Stimulated activated naive B cell treated with anti-CD40 and anti-IgM and Interleukin-4, amounts not matched to agents 10 μg/mL and 1 μg/mL and 100 μg/mL, for 72 hours (primary cell): ENCODE measurements around the gene RHBDD1.

ENCODE experiments used
- ATAC-seq, 2 donors: fragments of 150-1000 bp; cut with Tn5 transposase; replicated peaks; 2 replicates each; pipeline ENCODE4 v1.10.0; 2021; ENCODE audit warnings: moderate library complexity in 1 of 2
- DNase-seq: peaks from one replicate; pipeline ENCODE4 v3.0.0; 2021
- H3K27ac Mint-ChIP-seq: one replicate; pipeline ENCODE4 v1.8.0; 2022; ENCODE audit warnings: mild to moderate bottlenecking, mixed read lengths
- H3K27me3 Mint-ChIP-seq, 2 donors: one replicate each; pipeline ENCODE4 v1.8.0; 2022; ENCODE audit warnings: mixed read lengths in 2 of 2
- H3K36me3 Mint-ChIP-seq, 2 donors: one replicate each; pipeline ENCODE4 v1.8.0; 2022; ENCODE audit warnings: mixed read lengths in 2 of 2, mild to moderate bottlenecking in 1 of 2
- H3K4me1 Mint-ChIP-seq, 2 donors: one replicate each; pipeline ENCODE4 v1.8.0; 2022; ENCODE audit warnings: mixed read lengths in 2 of 2, mild to moderate bottlenecking in 1 of 2
- H3K4me3 Mint-ChIP-seq, 2 donors: one replicate each; pipeline ENCODE4 v1.8.0; 2022; ENCODE audit warnings: mild to moderate bottlenecking in 2 of 2, mixed read lengths in 2 of 2, moderate library complexity in 1 of 2
- H3K9me3 Mint-ChIP-seq, 2 donors: one replicate each; pipeline ENCODE4 v1.8.0; 2022; ENCODE audit warnings: mixed read lengths in 2 of 2, mild to moderate bottlenecking in 1 of 2

Gene RHBDD1

GRCh38 chr2:226993171-226993570 lies 157.3 kb downstream of the RHBDD1 start:
- H3K27me3 Mint-ChIP-seq, result no peaks in the 10 kb centered on the region
- H3K36me3 Mint-ChIP-seq, result peaks cover 12 to 44% of the 10 kb centered on the region in 2 donors
- DNase-seq (no peak), ATAC-seq (no peak)
- H3K4me3 Mint-ChIP-seq, result no peak overlapping the region
- H3K4me1 Mint-ChIP-seq, result peaks cover 3 to 12% of the 10 kb centered on the region in 2 donors
- H3K27ac Mint-ChIP-seq, result no peak overlapping the region
- H3K9me3 Mint-ChIP-seq, result no peaks in the 10 kb centered on the region

- no peaks in the 10 kb centered on the region for H3K27me3 Mint-ChIP-seq
- peak in 1 of 2 donors; percentile 33 for ATAC-seq
- H3K27ac Mint-ChIP-seq, result no peak overlapping the region
- H3K4me3 Mint-ChIP-seq, result no peak overlapping the region
- peaks cover 21 to 53% of the 10 kb centered on the region in 2 donors for H3K36me3 Mint-ChIP-seq
- no peak for DNase-seq
- H3K9me3 Mint-ChIP-seq, result no peaks in the 10 kb centered on the region
- peaks cover 3 to 12% of the 10 kb centered on the region in 2 donors for H3K4me1 Mint-ChIP-seq
These were observed 158.9 kb downstream of the RHBDD1 start for GRCh38 chr2:226994775-226995174.

GRCh38 chr2:226995625-226996041 lies 159.8 kb downstream of the RHBDD1 start:
- DNase-seq, result peak; percentile 18

DNA sequence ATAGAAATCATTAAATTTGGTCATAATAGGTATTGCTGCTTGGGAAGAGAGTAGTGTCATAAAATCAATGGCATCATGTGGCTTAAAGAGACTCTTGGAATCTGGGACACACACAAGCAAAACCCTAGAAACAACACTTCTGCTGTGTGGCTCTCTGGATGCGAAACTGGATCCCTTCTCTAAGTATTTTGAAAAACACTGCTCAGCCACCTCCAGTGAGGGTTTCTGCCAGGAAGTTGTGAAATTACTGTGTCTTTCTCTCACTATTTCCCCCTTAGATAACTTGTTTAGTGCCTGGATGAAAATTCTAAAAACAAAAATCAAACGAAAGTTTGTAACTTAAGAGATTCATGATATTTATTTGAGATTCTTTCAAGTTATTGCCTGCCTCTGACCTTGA lies 163.8 kb downstream of the RHBDD1 start:
- Mint-ChIP-seq H3K27me3 (no peaks in the 10 kb centered on the region), H3K4me3 (no peak overlapping the region), H3K27ac (no peak overlapping the region), H3K4me1 (peaks cover 3 to 12% of the 10 kb centered on the region in 2 donors), H3K9me3 (peaks cover 0 to 5% of the 10 kb centered on the region in 2 donors), H3K36me3 (peaks cover 38 to 69% of the 10 kb centered on the region in 2 donors)
- DNase-seq (no peak), ATAC-seq (no peak)

More at GRCh38 chr2:226995625-226996041, 159.8 kb downstream of the RHBDD1 start:
- peak; percentile 93 to 99 for ATAC-seq
- no peak overlapping the region for H3K4me3 Mint-ChIP-seq
- peaks cover 0 to 2% of the 10 kb centered on the region in 2 donors for H3K9me3 Mint-ChIP-seq
- no peaks in the 10 kb centered on the region for H3K27me3 Mint-ChIP-seq
- peaks cover 29 to 59% of the 10 kb centered on the region in 2 donors for H3K36me3 Mint-ChIP-seq
- peak overlapping the region; percentile 85 for H3K27ac Mint-ChIP-seq
- peaks cover 3 to 12% of the 10 kb centered on the region in 2 donors for H3K4me1 Mint-ChIP-seq

GRCh38 chr2:227000123-227000522 lies 164.3 kb downstream of the RHBDD1 start:
- no peak for ATAC-seq
- peaks cover 38 to 64% of the 10 kb centered on the region in 2 donors for H3K36me3 Mint-ChIP-seq
- no peak for DNase-seq
- no peaks in the 10 kb centered on the region for H3K27me3 Mint-ChIP-seq
- H3K27ac Mint-ChIP-seq, result no peak overlapping the region
- no peak overlapping the region for H3K4me3 Mint-ChIP-seq
- peaks cover 0 to 7% of the 10 kb centered on the region in 2 donors for H3K4me1 Mint-ChIP-seq
- H3K9me3 Mint-ChIP-seq, result peaks cover 0 to 5% of the 10 kb centered on the region in 2 donors

GRCh38 chr2:227004482-227004881 lies 168.6 kb downstream of the RHBDD1 start:
- DNase-seq (no peak), ATAC-seq (no peak)
- H3K4me1 Mint-ChIP-seq, result no peaks in the 10 kb centered on the region
- no peak overlapping the region for H3K27ac Mint-ChIP-seq
- H3K4me3 Mint-ChIP-seq, result no peak overlapping the region
- no peaks in the 10 kb centered on the region for H3K27me3 Mint-ChIP-seq
- H3K9me3 Mint-ChIP-seq, result peaks cover 0 to 5% of the 10 kb centered on the region in 2 donors
- peaks cover 16 to 35% of the 10 kb centered on the region in 2 donors for H3K36me3 Mint-ChIP-seq

GRCh38 chr2:227006189-227006897 lies 170.5 kb downstream of the RHBDD1 start:
- Mint-ChIP-seq H3K4me1 (no peaks in the 10 kb centered on the region), H3K9me3 (peaks cover 0 to 3% of the 10 kb centered on the region in 2 donors), H3K27me3 (no peaks in the 10 kb centered on the region), H3K36me3 (peaks cover 3 to 17% of the 10 kb centered on the region in 2 donors), H3K4me3 (no peak overlapping the region), H3K27ac (no peak overlapping the region)
- no peak for DNase-seq
- no peak for ATAC-seq

GRCh38 chr2:227007148-227007547 lies 171.3 kb downstream of the RHBDD1 start:
- peaks cover 3 to 15% of the 10 kb centered on the region in 2 donors for H3K36me3 Mint-ChIP-seq
- no peaks in the 10 kb centered on the region for H3K27me3 Mint-ChIP-seq
- H3K9me3 Mint-ChIP-seq, result peaks cover 0 to 3% of the 10 kb centered on the region in 2 donors
- H3K4me3 Mint-ChIP-seq, result no peak overlapping the region
- peaks cover 0 to 2% of the 10 kb centered on the region in 2 donors for H3K4me1 Mint-ChIP-seq
- ATAC-seq, result no peak
- H3K27ac Mint-ChIP-seq, result no peak overlapping the region
- DNase-seq, result no peak

DNA sequence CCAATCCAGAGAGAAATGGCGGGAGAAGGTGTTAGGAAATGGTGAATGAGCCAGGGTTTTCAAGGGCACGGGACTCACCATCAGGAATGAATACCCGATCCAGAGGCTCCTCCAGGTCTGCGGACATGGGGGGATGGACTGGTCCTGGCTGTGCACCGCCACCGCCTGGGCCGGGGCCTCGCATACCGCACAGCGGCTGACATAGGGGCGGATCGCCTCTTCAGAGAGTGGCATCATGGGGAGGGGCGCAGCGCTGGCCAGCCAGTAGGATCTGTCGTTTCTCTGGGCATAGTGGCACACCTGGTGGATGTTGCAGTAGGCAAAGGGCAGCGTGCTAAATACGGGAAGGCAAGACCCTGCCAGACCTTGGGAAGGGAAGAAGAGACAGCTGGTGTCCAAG lies 172.1 kb downstream of the RHBDD1 start:
- peaks cover 3 to 11% of the 10 kb centered on the region in 2 donors for H3K36me3 Mint-ChIP-seq
- peaks cover 0 to 2% of the 10 kb centered on the region in 2 donors for H3K4me1 Mint-ChIP-seq
- DNase-seq (no peak), ATAC-seq (no peak)
- H3K9me3 Mint-ChIP-seq, result peaks cover 0 to 3% of the 10 kb centered on the region in 2 donors
- H3K27ac Mint-ChIP-seq, result no peak overlapping the region
- no peak overlapping the region for H3K4me3 Mint-ChIP-seq
- H3K27me3 Mint-ChIP-seq, result no peaks in the 10 kb centered on the region

- H3K36me3 Mint-ChIP-seq, result no peaks in the 10 kb centered on the region
- ATAC-seq (no peak), DNase-seq (no peak)
- no peak overlapping the region for H3K27ac Mint-ChIP-seq
- H3K27me3 Mint-ChIP-seq, result no peaks in the 10 kb centered on the region
- H3K4me1 Mint-ChIP-seq, result peaks cover 0 to 2% of the 10 kb centered on the region in 2 donors
- H3K4me3 Mint-ChIP-seq, result no peak overlapping the region
- no peaks in the 10 kb centered on the region for H3K9me3 Mint-ChIP-seq
These were observed 174.6 kb downstream of the RHBDD1 start for GRCh38 chr2:227010433-227010832.

GRCh38 chr2:227013330-227013729 lies 177.5 kb downstream of the RHBDD1 start:
- Mint-ChIP-seq H3K27me3 (peaks cover 0 to 8% of the 10 kb centered on the region in 2 donors), H3K4me3 (no peak overlapping the region), H3K9me3 (no peaks in the 10 kb centered on the region), H3K4me1 (peaks cover 0 to 2% of the 10 kb centered on the region in 2 donors), H3K36me3 (peaks cover 0 to 2% of the 10 kb centered on the region in 2 donors), H3K27ac (no peak overlapping the region)
- DNase-seq, result no peak
- no peak for ATAC-seq

DNA sequence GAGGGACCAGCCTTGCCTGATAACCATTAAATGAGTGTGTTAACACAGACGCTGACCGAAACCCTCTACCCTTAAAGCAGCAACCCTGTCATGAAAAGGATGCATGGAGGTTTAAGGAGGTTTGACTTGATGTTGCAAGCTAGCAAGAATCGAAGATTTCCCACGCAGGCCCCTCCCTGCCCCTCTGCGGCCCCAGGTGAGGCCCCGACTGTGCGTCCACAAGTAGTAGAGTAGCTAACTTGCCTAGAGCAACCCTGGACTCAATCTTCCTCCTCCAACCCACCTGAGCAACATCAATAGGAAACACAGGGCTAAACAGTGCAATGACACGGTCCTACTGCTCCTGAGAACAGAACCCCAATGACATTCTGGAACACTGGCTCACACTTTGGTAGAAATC lies 178.0 kb downstream of the RHBDD1 start:
- no peak for ATAC-seq
- peaks cover 0 to 3% of the 10 kb centered on the region in 2 donors for H3K36me3 Mint-ChIP-seq
- peak overlapping the region; percentile 66 for H3K27ac Mint-ChIP-seq
- no peak overlapping the region for H3K4me3 Mint-ChIP-seq
- peaks cover 0 to 2% of the 10 kb centered on the region in 2 donors for H3K4me1 Mint-ChIP-seq
- peaks cover 0 to 14% of the 10 kb centered on the region in 2 donors for H3K27me3 Mint-ChIP-seq
- DNase-seq, result no peak
- no peaks in the 10 kb centered on the region for H3K9me3 Mint-ChIP-seq

DNA sequence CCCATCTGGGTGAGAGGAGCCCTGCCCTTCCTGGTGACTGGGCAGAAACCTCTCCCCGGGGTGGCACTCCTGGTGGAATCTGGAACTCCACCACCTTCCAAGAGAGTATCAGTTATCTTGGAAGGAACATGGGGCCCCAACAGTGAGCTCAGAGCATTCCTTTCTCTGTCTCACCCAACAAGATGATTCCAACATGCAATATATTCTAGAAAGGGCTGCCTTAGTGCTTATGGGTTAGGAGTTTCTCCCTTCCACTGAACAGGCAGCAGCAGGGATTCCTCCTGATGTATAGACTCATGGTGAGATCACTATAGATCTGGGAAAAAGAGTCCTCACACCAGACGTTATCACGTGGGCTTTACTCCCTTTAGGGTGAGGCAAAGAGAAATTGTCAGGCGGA lies 181.0 kb downstream of the RHBDD1 start:
- H3K4me3 Mint-ChIP-seq, result no peak overlapping the region
- no peaks in the 10 kb centered on the region for H3K9me3 Mint-ChIP-seq
- H3K27me3 Mint-ChIP-seq, result peaks cover 0 to 15% of the 10 kb centered on the region in 2 donors
- no peak overlapping the region for H3K27ac Mint-ChIP-seq
- DNase-seq (no peak), ATAC-seq (no peak)
- peaks cover 0 to 3% of the 10 kb centered on the region in 2 donors for H3K36me3 Mint-ChIP-seq
- no peaks in the 10 kb centered on the region for H3K4me1 Mint-ChIP-seq

GRCh38 chr2:227020416-227020815 lies 184.6 kb downstream of the RHBDD1 start:
- peaks cover 0 to 15% of the 10 kb centered on the region in 2 donors for H3K27me3 Mint-ChIP-seq
- ATAC-seq, result no peak
- H3K36me3 Mint-ChIP-seq, result peaks cover 0 to 3% of the 10 kb centered on the region in 2 donors
- no peak overlapping the region for H3K4me3 Mint-ChIP-seq
- DNase-seq, result no peak
- no peak overlapping the region for H3K27ac Mint-ChIP-seq
- no peaks in the 10 kb centered on the region for H3K9me3 Mint-ChIP-seq
- peaks cover 0 to 1% of the 10 kb centered on the region in 2 donors for H3K4me1 Mint-ChIP-seq

GRCh38 chr2:227022608-227023007 lies 186.8 kb downstream of the RHBDD1 start:
- Mint-ChIP-seq H3K27me3 (peaks cover 0 to 9% of the 10 kb centered on the region in 2 donors), H3K9me3 (no peaks in the 10 kb centered on the region), H3K27ac (no peak overlapping the region), H3K4me3 (no peak overlapping the region), H3K4me1 (peaks cover 3 to 7% of the 10 kb centered on the region in 2 donors), H3K36me3 (peaks cover 0 to 3% of the 10 kb centered on the region in 2 donors)
- DNase-seq (no peak), ATAC-seq (no peak)
